HG03565 (cell line): ENCODE measurements around the gene ADAMTSL1.

Experiments
- ATAC-seq: cut with Tn5 transposase; IDR thresholded peaks from one replicate; pipeline ENCODE4 v1.9.1; 2021; ENCODE audit warnings: mild to moderate bottlenecking, moderate library complexity; ENCODE audit not compliant: unreplicated experiment

Gene ADAMTSL1

GRCh38 chr9:18466101-18466500, 7.9 kb upstream of the ADAMTSL1 start:
- no peak for ATAC-seq

- no peak for ATAC-seq
These were observed 6.3 kb upstream of the ADAMTSL1 start for GRCh38 chr9:18467696-18468095.

DNA sequence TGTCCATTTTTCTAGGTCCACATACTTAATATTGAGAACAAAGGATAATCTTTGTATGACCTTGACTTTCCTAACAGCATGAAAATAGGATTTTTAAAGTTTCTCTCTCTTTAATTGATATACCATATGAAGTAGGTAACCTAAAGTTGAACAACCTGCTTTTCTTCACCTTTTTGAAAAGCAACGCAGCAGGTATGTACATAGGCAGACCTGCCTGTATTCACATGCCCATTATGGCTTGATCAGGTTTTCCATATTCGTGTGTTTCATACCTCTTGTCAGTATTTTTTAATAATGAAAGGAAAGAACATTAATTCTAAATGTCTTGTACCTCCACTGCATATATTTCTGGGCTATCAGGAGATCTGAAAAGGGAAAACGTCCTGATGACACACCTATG, 1.5 kb upstream of the ADAMTSL1 start:
- no peak for ATAC-seq

DNA sequence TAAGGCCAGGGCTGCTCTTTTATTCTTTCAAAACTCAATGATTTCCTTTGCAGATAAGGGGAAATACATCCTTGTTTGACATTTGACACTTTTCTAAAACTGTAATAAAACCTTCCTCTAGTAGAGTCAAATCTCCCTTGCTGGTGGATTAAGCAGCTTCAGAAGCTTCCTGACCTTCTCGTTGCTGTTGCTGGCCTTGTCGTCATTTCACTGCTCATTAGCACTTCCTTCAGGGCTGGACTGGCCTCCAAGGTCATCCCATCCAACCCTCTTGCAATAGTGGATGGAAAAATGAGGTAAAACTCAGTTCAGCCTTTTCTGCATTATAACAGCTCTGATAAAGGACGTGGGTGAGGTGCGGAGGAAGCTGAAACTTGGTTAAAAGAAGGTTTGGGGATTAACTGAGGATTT, 1.1 kb upstream of the ADAMTSL1 start:
- no peak for ATAC-seq

DNA sequence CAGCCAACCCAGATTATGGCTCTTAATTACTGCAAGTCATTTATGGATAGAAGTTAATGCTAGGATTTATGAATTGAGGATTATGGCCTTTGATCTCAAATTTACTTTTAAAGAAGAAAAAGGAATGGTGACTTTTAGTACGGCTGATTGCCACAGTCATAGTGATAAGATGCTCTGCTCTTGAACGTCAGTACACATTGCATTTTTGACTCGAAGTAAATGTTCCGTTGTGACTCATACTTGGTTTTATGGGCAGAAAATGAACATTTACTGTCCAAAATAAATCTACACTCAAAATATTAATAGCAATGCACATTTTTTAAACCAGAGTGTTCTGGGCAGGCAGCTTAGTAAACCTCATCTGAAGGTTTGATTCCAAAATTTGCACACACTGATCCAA, 830 bp downstream of the ADAMTSL1 start:
- ATAC-seq = no peak

DNA sequence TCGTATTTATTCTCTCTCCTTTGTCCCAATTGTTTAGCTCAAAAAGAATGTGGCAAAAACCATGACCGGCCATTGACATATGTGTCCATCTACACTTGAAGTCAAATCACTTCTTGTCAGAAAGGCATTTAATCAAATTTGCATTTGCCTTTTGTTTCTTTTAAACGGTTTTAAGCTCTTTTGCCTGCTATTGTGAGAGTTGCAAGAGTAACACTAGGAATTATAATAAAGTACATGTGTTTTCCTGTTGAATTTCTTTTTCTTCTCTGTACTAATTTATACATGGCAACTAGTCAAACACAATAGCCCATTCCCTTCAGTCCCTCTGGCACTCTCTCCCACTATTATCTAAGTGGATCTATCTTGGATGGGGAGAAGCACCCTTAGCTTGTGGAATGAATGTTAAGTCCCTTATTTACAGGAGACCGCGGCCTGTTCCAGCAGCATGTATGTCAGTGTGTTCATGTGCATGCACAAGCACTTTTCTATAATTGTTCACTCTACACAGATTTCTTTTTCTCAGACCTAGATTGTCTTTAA, 3.2 kb downstream of the ADAMTSL1 start:
- no peak for ATAC-seq

GRCh38 chr9:18477719-18478118, 3.8 kb downstream of the ADAMTSL1 start:
- no peak for ATAC-seq

- ATAC-seq = no peak
These were observed 4.8 kb downstream of the ADAMTSL1 start for GRCh38 chr9:18478501-18479361.

GRCh38 chr9:18479405-18479804, 5.5 kb downstream of the ADAMTSL1 start:
- ATAC-seq = no peak

GRCh38 chr9:18480662-18481093, 6.7 kb downstream of the ADAMTSL1 start:
- no peak for ATAC-seq

- ATAC-seq = no peak
These were observed 8.4 kb downstream of the ADAMTSL1 start for GRCh38 chr9:18482371-18482770.

DNA sequence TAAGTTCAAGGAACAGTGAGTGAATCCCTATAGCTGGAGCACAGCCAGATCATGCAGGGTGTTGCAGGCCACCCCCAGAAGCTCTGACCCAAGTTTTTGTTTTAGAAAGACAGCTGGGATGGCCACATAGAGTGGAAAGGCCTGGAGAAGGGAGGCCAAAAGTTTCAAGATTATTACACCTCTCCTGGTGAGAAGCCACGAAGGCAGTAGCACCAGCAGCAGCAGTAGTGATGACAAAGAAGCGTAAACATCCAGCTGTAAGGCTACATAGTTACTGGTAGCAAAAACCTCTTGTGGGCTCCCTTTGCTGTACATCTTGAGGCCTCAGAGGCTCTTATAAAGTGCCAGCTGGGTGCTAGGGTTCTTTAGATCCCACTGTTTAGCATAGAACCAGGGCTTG, 11.8 kb downstream of the ADAMTSL1 start:
- ATAC-seq = no peak

DNA sequence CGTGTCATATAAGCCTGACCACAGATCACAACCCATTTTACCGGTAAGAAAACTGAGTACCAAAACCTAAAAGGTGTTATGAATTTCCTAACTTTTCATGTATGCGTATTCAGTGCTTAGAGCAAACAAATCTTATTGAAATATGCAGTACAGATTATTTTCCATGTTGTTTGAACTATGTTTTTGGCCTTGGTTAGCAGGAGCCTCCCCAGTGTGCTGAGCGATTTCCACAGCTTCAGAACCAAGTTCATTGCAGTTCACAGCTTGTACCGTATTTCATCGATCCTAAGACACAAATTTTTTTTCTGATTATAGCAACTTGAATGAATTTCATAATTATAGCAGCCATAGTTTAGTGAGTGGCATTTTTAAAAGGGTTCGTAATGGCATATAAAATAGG, 13.7 kb downstream of the ADAMTSL1 start:
- ATAC-seq = no peak

DNA sequence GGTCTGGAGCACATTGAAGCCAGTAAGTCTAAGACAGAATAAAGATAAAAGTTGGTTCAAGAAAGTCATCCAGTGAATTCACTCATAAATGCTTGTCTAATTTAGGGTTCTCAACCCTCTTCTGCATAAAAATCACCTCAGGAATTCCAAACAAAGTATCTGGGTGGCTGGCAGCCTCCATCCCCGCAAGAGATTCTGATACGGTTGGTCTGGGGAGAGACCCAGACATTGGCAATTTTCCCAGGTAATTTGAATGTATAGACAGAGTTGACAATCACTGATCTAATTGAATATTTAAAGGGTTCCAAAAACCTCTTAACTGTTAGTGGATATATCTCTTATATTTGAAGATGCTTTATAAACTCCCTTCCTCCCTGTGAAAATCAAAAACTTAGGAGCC, 14.9 kb downstream of the ADAMTSL1 start:
- no peak for ATAC-seq

DNA sequence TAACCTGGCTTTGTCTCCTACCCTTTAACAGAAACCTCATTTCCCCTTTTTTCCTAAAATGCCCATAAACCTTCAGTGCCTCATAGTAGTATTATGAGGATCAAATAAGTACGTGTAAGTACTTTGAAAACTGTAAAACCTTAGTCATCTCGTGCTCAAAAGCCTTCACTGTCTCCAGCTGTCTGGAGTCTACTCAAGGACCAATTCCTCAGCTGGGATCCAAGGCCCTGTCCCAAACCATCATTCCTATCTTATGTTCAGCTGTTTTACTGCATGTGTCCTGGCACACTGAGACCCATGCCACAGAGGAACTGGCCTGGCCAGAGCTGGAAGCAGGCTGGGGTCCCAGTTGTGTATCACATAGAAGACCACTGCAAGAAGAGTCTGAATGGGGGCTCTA, 15.9 kb downstream of the ADAMTSL1 start:
- no peak for ATAC-seq

GRCh38 chr9:18490641-18491370, 16.9 kb downstream of the ADAMTSL1 start:
- no peak for ATAC-seq

GRCh38 chr9:18492612-18493011, 18.7 kb downstream of the ADAMTSL1 start:
- no peak for ATAC-seq

GRCh38 chr9:18493451-18493993, 19.6 kb downstream of the ADAMTSL1 start:
- ATAC-seq = no peak

- no peak for ATAC-seq
These were observed 21.1 kb downstream of the ADAMTSL1 start for GRCh38 chr9:18495065-18495464.

- no peak for ATAC-seq
These were observed 22.5 kb downstream of the ADAMTSL1 start for GRCh38 chr9:18496256-18497000.

DNA sequence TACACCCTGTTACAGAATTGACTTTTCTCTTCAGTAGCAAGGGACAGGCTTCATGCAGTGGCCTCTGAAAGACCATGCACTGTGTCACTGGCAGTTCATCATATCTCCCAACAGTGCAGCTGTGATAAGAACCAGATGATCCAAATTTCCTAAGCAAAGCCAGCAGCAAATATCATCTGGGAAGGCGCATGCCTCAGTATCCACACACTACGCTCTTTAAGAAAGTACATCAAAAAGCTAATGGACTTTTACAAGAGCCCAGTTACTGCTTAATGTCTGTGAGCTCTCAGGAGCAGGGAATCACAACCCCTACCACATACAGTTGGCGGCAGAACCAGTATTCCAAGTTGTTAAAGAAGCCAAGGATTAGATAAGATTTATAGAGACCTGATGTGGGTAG, 25.1 kb downstream of the ADAMTSL1 start:
- no peak for ATAC-seq
